HG03442 (cell line): ENCODE results near the gene CD37.
"Not testable (repeated sequence)": the region's sequence is repeated elsewhere in the genome, so short reads cannot be mapped to it uniquely, and the experiment has no call there.

ENCODE experiments used
- ATAC-seq: cut with Tn5 transposase; IDR thresholded peaks from one replicate; pipeline ENCODE4 v1.9.1; 2021; ENCODE audit warnings: mild to moderate bottlenecking, moderate library complexity; ENCODE audit not compliant: unreplicated experiment

Gene CD37

GRCh38 chr19:49373174-49373573, 38.0 kb downstream of the CD37 start:
- ATAC-seq, result not testable (repeated sequence)

DNA sequence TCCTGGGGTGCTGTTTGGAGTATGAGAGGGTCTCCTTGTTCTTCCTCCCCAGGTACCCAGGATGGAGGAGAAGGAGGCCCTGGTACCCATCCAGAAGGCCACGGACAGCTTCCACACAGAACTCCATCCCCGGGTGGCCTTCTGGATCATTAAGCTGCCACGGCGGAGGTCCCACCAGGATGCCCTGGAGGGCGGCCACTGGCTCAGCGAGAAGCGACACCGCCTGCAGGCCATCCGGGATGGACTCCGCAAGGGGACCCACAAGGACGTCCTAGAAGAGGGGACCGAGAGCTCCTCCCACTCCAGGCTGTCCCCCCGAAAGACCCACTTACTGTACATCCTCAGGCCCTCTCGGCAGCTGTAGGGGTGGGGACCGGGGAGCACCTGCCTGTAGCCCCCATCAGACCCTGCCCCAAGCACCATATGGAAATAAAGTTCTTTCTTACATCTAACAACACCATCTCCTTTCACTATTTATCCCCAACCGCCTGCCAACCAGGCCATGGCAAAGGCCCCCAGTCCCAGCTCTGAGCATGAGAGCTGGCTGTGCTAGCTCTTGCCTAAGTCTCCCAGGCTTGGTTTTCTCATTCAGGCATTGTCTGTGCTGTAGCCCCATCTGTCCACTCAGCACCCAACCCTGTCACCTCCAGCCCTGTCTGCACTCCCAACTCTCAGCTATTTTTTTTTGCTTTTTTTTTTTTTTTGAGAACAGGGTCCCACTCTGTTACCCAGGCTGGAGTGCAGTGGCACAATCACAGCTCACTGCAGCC, 39.6 kb downstream of the CD37 start:
- no peak for ATAC-seq

DNA sequence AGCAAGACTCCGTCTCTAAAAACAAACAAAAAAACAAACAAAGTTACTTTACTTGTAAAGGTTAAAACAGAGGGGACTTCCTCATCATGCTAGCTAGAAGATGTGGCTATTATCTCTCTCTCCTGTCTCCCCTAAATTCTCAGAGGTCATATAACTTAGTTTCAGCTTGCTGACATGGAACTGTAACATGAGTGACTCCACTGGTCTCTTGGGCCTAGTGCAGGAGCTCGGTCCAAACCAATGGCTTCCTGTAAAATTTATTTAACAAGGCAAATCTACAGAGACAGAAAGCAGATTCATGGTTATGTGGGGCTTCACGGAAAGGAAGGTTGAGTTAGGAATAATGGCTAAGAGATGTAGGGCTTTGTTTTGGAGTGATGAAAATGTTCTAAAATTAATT, 43.3 kb downstream of the CD37 start:
- ATAC-seq, result no peak

GRCh38 chr19:49380391-49380790, 45.2 kb downstream of the CD37 start:
- no peak for ATAC-seq

GRCh38 chr19:49382639-49383038, 47.4 kb downstream of the CD37 start:
- no peak for ATAC-seq

DNA sequence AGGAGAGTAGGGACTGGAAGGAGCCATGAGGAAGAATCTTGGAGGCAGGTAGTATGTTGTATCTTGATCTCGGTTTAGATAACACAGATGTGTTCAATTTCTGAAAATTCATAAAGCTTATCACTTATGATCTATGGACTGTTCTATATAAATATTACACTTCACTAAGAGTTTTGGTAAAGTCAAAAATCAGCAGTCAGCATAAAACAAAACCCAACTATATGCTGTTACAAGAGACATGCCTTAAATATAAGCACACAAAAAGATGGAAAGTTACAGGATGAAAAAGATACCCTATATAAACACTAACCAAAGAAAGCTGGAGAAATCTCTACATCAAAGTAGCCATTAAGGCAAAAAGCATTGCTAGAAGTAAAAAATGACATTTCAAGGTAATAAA, 48.4 kb downstream of the CD37 start:
- no peak for ATAC-seq

GRCh38 chr19:49387936-49388372, 52.7 kb downstream of the CD37 start, which contains the start of gene KASH5:
KASH5 (plus strand) TSS chr19:49388249; CDS start chr19:49390884, 2,635 bp downstream.
- no peak for ATAC-seq

GRCh38 chr19:49389406-49389805, 54.2 kb downstream of the CD37 start:
- ATAC-seq, result no peak
